Activated T-cell treated with anti-CD3 and anti-CD28 coated beads, Interleukin-2, amount 50 U/mL, for 24 hours (primary cell): Measurements from ENCODE around the gene NOTCH2.

Source experiments
- DNase-seq: peaks from one replicate; pipeline ENCODE4 v3.0.0-alpha.2; 2020
- H3K27ac Mint-ChIP-seq: 2 replicates; pipeline ENCODE4 v1.8.0; 2020; ENCODE audit warnings: mild to moderate bottlenecking, mixed read lengths
- H3K27me3 Mint-ChIP-seq: 2 replicates; pipeline ENCODE4 v1.8.0; 2020; ENCODE audit warnings: mixed read lengths
- H3K36me3 Mint-ChIP-seq: 2 replicates; pipeline ENCODE4 v1.8.0; 2020; ENCODE audit warnings: low read depth, mixed read lengths
- H3K4me1 Mint-ChIP-seq: 2 replicates; pipeline ENCODE4 v1.8.0; 2020; ENCODE audit warnings: low read depth, mixed read lengths
- H3K4me3 Mint-ChIP-seq: 2 replicates; pipeline ENCODE4 v1.8.0; 2020; ENCODE audit warnings: mild to moderate bottlenecking, moderate library complexity, mixed read lengths
- H3K9me3 Mint-ChIP-seq: 2 replicates; pipeline ENCODE4 v1.8.0; 2020; ENCODE audit warnings: mixed read lengths

NOTCH2 gene

GRCh38 chr1:119883826-119884225 lies 185.6 kb downstream of the NOTCH2 start:
- no peaks in the 10 kb centered on the region for H3K36me3 Mint-ChIP-seq
- H3K27me3 Mint-ChIP-seq: peaks cover 28% of the 10 kb centered on the region
- no peak overlapping the region for H3K4me3 Mint-ChIP-seq
- DNase-seq: no peak
- H3K9me3 Mint-ChIP-seq: peaks cover 7% of the 10 kb centered on the region
- no peaks in the 10 kb centered on the region for H3K4me1 Mint-ChIP-seq
- no peak overlapping the region for H3K27ac Mint-ChIP-seq

- H3K27ac Mint-ChIP-seq: no peak overlapping the region
- no peaks in the 10 kb centered on the region for H3K36me3 Mint-ChIP-seq
- H3K4me3 Mint-ChIP-seq: no peak overlapping the region
- H3K4me1 Mint-ChIP-seq: no peaks in the 10 kb centered on the region
- H3K9me3 Mint-ChIP-seq: no peaks in the 10 kb centered on the region
- H3K27me3 Mint-ChIP-seq: peaks cover 32% of the 10 kb centered on the region
- no peak for DNase-seq
Observed at GRCh38 chr1:119882132-119883049, 187.1 kb downstream of the NOTCH2 start.

GRCh38 chr1:119879510-119880434 lies 189.7 kb downstream of the NOTCH2 start:
- no peak overlapping the region for H3K27ac Mint-ChIP-seq

GRCh38 chr1:119878171-119878570 lies 191.3 kb downstream of the NOTCH2 start:
- Mint-ChIP-seq H3K4me1 (no peaks in the 10 kb centered on the region), H3K9me3 (no peaks in the 10 kb centered on the region), H3K27ac (no peak overlapping the region), H3K4me3 (no peak overlapping the region), H3K27me3 (peaks cover 28% of the 10 kb centered on the region), H3K36me3 (no peaks in the 10 kb centered on the region)
- no peak for DNase-seq

More at GRCh38 chr1:119879510-119880434, 189.7 kb downstream of the NOTCH2 start:
- no peak for DNase-seq
- Mint-ChIP-seq H3K36me3 (no peaks in the 10 kb centered on the region), H3K4me3 (no peak overlapping the region), H3K9me3 (no peaks in the 10 kb centered on the region), H3K27me3 (peaks cover 21% of the 10 kb centered on the region), H3K4me1 (no peaks in the 10 kb centered on the region)

GRCh38 chr1:119874186-119874585 lies 195.3 kb downstream of the NOTCH2 start:
- H3K9me3 Mint-ChIP-seq: no peaks in the 10 kb centered on the region
- peaks cover 40% of the 10 kb centered on the region for H3K27me3 Mint-ChIP-seq

GRCh38 chr1:119873135-119874015 lies 196.1 kb downstream of the NOTCH2 start:
- peaks cover 37% of the 10 kb centered on the region for H3K27me3 Mint-ChIP-seq
- H3K36me3 Mint-ChIP-seq: no peaks in the 10 kb centered on the region
- no peak overlapping the region for H3K27ac Mint-ChIP-seq
- H3K4me1 Mint-ChIP-seq: no peaks in the 10 kb centered on the region
- no peak for DNase-seq
- no peak overlapping the region for H3K4me3 Mint-ChIP-seq
- H3K9me3 Mint-ChIP-seq: no peaks in the 10 kb centered on the region

More at GRCh38 chr1:119874186-119874585, 195.3 kb downstream of the NOTCH2 start:
- Mint-ChIP-seq H3K4me3 (no peak overlapping the region), H3K4me1 (no peaks in the 10 kb centered on the region), H3K27ac (no peak overlapping the region), H3K36me3 (no peaks in the 10 kb centered on the region)
- no peak for DNase-seq

- Mint-ChIP-seq H3K4me1 (no peaks in the 10 kb centered on the region), H3K36me3 (no peaks in the 10 kb centered on the region), H3K4me3 (no peak overlapping the region), H3K27ac (no peak overlapping the region), H3K27me3 (peaks cover 34% of the 10 kb centered on the region), H3K9me3 (no peaks in the 10 kb centered on the region)
- DNase-seq: no peak
Observed at GRCh38 chr1:119871881-119872280, 197.6 kb downstream of the NOTCH2 start.

DNA sequence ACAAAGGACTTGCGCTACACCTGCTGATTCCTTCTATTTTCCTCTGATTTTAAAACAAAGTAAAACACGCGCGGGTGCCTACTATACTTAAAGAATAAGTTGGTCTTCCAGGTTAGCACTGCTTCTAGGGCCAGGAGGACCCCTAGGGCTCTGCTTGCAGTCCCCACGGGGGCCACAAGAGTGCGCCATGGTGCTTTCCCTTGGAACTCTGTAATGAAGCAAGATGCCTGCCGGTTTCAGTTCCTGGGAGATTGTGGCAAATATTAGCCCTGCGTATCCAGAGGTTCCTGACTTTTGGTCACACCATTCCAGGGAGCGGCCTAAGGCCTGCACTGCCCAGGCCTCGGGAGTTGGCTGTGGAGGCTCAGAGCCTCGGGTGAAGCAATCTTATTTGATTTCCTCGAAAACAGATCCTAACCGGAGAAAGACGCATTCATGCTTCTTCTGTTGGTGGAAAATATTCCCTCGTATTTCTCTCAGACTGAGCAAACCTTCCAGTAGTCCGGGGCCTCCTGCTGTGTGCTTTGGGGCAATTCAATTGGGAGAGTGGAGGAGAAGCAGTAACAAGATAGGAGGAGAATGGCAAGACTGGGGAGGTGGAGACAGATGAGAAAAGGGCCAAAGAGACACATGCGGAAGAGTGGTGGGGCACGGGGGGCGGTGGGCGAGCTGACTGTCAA lies 198.4 kb downstream of the NOTCH2 start:
- no peaks in the 10 kb centered on the region for H3K4me1 Mint-ChIP-seq
- H3K36me3 Mint-ChIP-seq: no peaks in the 10 kb centered on the region
- no peaks in the 10 kb centered on the region for H3K9me3 Mint-ChIP-seq
- peaks cover 34% of the 10 kb centered on the region for H3K27me3 Mint-ChIP-seq
- no peak overlapping the region for H3K27ac Mint-ChIP-seq
- H3K4me3 Mint-ChIP-seq: no peak overlapping the region
- DNase-seq: peak; percentile 78

DNA sequence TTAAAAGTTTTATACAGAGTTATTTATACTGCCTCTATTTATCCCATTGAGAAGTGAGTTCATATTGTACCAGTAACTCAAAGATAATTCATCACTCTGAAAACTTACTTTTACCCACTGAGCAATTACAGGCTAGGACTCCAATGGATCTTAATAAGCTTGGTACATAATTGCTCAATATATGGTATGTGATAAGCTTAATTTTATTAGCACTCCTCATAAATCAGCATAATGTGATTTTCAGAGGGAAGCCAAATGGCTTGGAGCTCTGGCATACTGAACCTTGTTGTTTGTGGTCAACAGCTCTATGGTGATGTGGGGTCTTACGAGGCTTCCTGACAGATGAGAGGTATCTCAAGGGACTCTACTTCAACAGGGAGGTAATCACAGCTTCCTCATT lies 199.5 kb downstream of the NOTCH2 start:
- DNase-seq: no peak
- no peaks in the 10 kb centered on the region for H3K36me3 Mint-ChIP-seq
- H3K9me3 Mint-ChIP-seq: no peaks in the 10 kb centered on the region
- H3K4me1 Mint-ChIP-seq: no peaks in the 10 kb centered on the region
- peaks cover 33% of the 10 kb centered on the region for H3K27me3 Mint-ChIP-seq
- H3K27ac Mint-ChIP-seq: no peak overlapping the region
- no peak overlapping the region for H3K4me3 Mint-ChIP-seq

DNA sequence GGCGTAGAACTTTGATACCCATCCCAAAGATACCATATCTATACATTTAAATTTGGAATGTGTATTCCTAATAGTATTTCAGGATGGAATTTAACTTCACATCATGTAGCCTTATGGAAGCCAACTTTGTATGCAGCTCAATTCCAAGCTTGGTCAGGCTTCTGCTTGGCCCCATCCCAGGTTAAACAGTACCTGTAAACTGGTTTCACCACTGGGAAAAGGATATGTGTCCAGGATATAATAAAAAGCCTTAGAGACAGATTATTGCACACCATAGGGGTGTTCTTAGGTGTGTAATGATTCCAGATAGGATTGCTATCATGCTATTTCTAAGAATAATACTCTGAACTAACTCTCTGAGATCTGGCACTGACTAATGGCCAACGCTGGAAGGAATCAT lies 201.3 kb downstream of the NOTCH2 start:
- no peak for DNase-seq
- H3K36me3 Mint-ChIP-seq: no peaks in the 10 kb centered on the region
- H3K27me3 Mint-ChIP-seq: peaks cover 23% of the 10 kb centered on the region
- H3K9me3 Mint-ChIP-seq: no peaks in the 10 kb centered on the region
- no peaks in the 10 kb centered on the region for H3K4me1 Mint-ChIP-seq
- no peak overlapping the region for H3K27ac Mint-ChIP-seq
- H3K4me3 Mint-ChIP-seq: no peak overlapping the region

DNA sequence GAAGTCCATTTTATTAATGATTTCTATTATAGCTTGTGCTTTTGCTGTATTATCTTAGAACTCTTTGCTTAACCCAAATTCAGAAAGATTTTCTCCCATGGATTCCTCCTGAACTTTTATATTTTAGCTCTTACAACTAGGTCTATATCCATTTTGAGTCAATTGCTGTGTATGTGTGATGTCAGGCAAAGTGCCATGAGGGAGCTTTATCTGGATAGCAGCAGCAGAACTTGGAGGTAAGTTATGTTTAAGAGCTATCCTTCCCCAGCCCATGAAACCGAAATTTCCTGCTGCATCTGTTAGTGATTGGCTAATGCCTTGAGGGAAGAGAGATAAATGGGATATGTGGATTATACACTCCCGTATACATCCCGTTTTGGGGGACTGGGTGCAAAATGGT lies 203.0 kb downstream of the NOTCH2 start:
- Mint-ChIP-seq H3K4me1 (no peaks in the 10 kb centered on the region), H3K36me3 (no peaks in the 10 kb centered on the region), H3K4me3 (no peak overlapping the region), H3K27me3 (peaks cover 14% of the 10 kb centered on the region), H3K9me3 (no peaks in the 10 kb centered on the region), H3K27ac (no peak overlapping the region)
- no peak for DNase-seq

DNA sequence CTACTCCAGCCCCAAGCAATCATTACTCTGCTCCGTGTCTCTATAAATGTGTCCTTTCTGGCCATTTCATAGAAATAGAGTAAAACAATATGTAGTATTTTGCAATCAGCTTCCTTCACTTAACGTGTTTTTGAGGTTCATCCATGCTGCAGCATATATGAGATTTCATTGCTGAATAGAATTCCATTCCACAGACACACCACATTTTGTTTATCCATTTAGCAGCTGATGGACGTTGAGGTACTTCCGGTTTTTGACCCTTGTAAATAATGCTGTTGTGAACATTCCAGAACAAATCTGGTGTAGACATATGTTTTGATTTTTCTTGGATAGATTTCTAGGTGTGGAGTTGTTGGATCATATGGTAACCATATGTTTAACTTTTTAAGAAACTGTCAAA lies 203.8 kb downstream of the NOTCH2 start:
- no peak for DNase-seq
- H3K27me3 Mint-ChIP-seq: peaks cover 8% of the 10 kb centered on the region

DNA sequence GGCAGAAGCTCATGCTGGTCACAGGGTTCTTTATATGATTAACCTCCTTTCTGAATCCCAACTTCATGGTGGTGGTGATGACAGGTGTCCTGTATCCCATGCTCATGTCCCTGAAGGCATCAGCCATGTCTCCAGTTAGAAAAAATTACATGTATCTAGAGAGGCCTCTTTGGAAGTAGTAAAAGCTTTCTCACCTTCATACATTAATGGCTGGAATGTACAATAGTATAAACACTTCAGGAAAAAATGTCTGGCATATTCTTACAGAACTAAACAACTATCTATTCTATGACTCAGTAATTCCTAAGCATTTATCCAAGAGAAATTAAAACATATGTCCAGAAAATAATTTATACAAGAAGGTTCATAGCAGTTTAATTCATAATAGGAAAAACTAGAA lies 207.2 kb downstream of the NOTCH2 start:
- Mint-ChIP-seq H3K4me1 (peaks cover 15% of the 10 kb centered on the region), H3K27ac (no peak overlapping the region), H3K27me3 (peaks cover 14% of the 10 kb centered on the region), H3K36me3 (no peaks in the 10 kb centered on the region), H3K4me3 (no peak overlapping the region), H3K9me3 (no peaks in the 10 kb centered on the region)
- DNase-seq: no peak

More for the DNA sequence above, 203.8 kb downstream of the NOTCH2 start:
- H3K27ac Mint-ChIP-seq: no peak overlapping the region
- H3K36me3 Mint-ChIP-seq: no peaks in the 10 kb centered on the region
- no peaks in the 10 kb centered on the region for H3K4me1 Mint-ChIP-seq
- H3K4me3 Mint-ChIP-seq: no peak overlapping the region
- no peaks in the 10 kb centered on the region for H3K9me3 Mint-ChIP-seq
